Lower leg skin (tissue), 3 donors: ENCODE data around the gene ACAP1.

Source experiments
- POLR2A ChIP-seq, 2 donors: fragments of 450-650 bp; IDR thresholded peaks; one replicate each; pipeline ENCODE4 v1.6.1; 2016 to 2017; ENCODE audit warnings: antibody characterized with exemption in 2 of 2, mild to moderate bottlenecking in 1 of 2, moderate library complexity in 1 of 2
- TF ChIP-seq, protein P1 (sequence below), 3 donors: fragments of 450-650 bp; IDR thresholded peaks; one replicate each; pipeline ENCODE4 v1.5.1; 2016; ENCODE audit warnings: antibody characterized with exemption in 3 of 3, mild to moderate bottlenecking in 3 of 3, moderate library complexity in 2 of 3

DNA sequence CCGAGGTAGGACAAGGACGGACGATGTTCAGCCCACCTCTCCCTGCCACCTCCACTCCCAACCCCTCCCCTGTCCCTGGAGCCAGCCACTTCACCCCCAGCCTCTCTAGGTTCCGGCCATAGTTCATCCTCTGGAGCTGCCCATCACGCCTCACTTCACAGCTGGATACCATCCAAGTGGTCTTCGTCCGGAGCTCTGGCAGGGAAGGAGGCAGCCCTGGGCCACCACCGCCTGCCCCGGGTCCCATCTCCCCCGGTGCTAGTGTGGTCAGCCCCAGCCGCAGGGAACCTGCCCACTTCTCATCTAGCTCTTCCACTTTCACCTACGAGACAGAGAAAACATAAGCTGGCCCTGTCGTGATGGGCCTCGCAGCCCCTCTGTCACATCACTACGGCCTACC lies 14.9 kb upstream of the ACAP1 start:
- no peak for TF ChIP-seq POLR2A (IDR thresholded peaks at IDR 0.05)
- TF ChIP-seq, protein P1, sequence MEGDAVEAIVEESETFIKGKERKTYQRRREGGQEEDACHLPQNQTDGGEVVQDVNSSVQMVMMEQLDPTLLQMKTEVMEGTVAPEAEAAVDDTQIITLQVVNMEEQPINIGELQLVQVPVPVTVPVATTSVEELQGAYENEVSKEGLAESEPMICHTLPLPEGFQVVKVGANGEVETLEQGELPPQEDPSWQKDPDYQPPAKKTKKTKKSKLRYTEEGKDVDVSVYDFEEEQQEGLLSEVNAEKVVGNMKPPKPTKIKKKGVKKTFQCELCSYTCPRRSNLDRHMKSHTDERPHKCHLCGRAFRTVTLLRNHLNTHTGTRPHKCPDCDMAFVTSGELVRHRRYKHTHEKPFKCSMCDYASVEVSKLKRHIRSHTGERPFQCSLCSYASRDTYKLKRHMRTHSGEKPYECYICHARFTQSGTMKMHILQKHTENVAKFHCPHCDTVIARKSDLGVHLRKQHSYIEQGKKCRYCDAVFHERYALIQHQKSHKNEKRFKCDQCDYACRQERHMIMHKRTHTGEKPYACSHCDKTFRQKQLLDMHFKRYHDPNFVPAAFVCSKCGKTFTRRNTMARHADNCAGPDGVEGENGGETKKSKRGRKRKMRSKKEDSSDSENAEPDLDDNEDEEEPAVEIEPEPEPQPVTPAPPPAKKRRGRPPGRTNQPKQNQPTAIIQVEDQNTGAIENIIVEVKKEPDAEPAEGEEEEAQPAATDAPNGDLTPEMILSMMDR (IDR thresholded peaks at IDR 0.05): no peak
